ENCODE measurements around the gene BRIP1. TPM values are rescaled to one million over a fixed set of nuclear protein-coding genes. Genes with fewer than 3 reads are reported as not detected.

The BRIP1 gene
- polyA plus RNA-seq, 2 of the 4 experiments (the other 2 are of a cell fraction): 8.0 to 11.5 TPM

DNA sequence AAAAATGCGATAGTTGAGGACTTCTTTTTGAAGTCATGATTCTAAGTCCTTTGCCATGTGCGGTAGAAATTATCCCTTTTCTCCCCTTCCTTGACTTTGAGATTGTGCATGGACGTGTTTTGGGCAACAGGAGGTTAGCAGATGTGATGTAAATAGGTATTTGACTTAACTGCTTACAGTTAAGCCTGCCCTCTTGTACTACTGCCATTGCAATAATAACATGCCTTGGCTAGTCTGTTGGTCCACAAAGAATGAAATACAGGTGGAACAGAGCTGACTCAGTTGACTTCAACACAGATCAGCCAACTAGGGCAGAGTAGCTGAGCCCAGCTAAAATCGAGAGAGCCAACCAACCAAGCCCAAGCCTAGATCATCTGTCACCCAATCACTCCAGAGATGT, 125.5 kb downstream of the BRIP1 start:
- Histone ChIP-seq H3K4me2 (no peak overlapping the region), H3K4me1 (no peaks in the 10 kb centered on the region), H3K27ac (no peak overlapping the region), H3K9me3 (peaks cover 6% of the 10 kb centered on the region; the same call in 1 of the 3 replicates), H3K4me3 (no peak overlapping the region)
- POLR2A ChIA-PET: no interaction called here
- FAIRE-seq: no peak
- DNase-seq (ENCODE audit: low read depth in 1 of 2, low spot score in 1 of 2): no peak
- TF ChIP-seq NR3C1 (IDR thresholded peaks at IDR 0.05) (no peak), HDAC2 (IDR thresholded peaks at IDR 0.05) (no peak), PHF8 (IDR thresholded peaks at IDR 0.05; ENCODE audit: borderline replicate concordance, low read depth) (no peak), HEYL (CRISPR knock-in tag; IDR thresholded peaks at IDR 0.05) (no peak), MAFK (IDR thresholded peaks at IDR 0.05; ENCODE audit: partially characterized antibody) (no peak), CHD4 (IDR thresholded peaks at IDR 0.05; ENCODE audit: borderline replicate concordance) (no peak), HOXA7 (CRISPR knock-in tag; IDR thresholded peaks at IDR 0.05) (no peak), ESRRA (IDR thresholded peaks at IDR 0.05; ENCODE audit: borderline replicate concordance, low read length) (no peak), SREBF2 (IDR thresholded peaks at IDR 0.05) (no peak), RFX5 (IDR thresholded peaks at IDR 0.05) (no peak), MYC (IDR thresholded peaks at IDR 0.05; ENCODE audit: borderline replicate concordance, low read length) (no peak), NPAS2 (CRISPR knock-in tag; IDR thresholded peaks at IDR 0.05; ENCODE audit: borderline replicate concordance) (no peak), JUN (IDR thresholded peaks at IDR 0.05) (no peak), FOSL2 (IDR thresholded peaks at IDR 0.05) (no peak), FOSL2 (CRISPR knock-in tag; IDR thresholded peaks at IDR 0.05) (no peak)
- TF ChIP-seq, protein P1, sequence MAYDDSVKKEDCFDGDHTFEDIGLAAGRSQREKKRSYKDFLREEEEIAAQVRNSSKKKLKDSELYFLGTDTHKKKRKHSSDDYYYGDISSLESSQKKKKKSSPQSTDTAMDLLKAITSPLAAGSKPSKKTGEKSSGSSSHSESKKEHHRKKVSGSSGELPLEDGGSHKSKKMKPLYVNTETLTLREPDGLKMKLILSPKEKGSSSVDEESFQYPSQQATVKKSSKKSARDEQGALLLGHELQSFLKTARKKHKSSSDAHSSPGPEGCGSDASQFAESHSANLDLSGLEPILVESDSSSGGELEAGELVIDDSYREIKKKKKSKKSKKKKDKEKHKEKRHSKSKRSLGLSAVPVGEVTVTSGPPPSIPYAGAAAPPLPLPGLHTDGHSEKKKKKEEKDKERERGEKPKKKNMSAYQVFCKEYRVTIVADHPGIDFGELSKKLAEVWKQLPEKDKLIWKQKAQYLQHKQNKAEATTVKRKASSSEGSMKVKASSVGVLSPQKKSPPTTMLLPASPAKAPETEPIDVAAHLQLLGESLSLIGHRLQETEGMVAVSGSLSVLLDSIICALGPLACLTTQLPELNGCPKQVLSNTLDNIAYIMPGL (CRISPR knock-in tag; IDR thresholded peaks at IDR 0.05; ENCODE audit: borderline replicate concordance): no peak
- TF ChIP-seq, protein P2, sequence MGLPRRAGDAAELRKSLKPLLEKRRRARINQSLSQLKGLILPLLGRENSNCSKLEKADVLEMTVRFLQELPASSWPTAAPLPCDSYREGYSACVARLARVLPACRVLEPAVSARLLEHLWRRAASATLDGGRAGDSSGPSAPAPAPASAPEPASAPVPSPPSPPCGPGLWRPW (IDR thresholded peaks at IDR 0.05): no peak
- TF ChIP-seq, protein P3, sequence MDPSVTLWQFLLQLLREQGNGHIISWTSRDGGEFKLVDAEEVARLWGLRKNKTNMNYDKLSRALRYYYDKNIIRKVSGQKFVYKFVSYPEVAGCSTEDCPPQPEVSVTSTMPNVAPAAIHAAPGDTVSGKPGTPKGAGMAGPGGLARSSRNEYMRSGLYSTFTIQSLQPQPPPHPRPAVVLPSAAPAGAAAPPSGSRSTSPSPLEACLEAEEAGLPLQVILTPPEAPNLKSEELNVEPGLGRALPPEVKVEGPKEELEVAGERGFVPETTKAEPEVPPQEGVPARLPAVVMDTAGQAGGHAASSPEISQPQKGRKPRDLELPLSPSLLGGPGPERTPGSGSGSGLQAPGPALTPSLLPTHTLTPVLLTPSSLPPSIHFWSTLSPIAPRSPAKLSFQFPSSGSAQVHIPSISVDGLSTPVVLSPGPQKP (IDR thresholded peaks at IDR 0.05; ENCODE audit: low read depth, low read length): no peak
- TF ChIP-seq, protein P4, sequence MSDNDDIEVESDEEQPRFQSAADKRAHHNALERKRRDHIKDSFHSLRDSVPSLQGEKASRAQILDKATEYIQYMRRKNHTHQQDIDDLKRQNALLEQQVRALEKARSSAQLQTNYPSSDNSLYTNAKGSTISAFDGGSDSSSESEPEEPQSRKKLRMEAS (IDR thresholded peaks at IDR 0.05): no peak
- TF ChIP-seq, protein P5, sequence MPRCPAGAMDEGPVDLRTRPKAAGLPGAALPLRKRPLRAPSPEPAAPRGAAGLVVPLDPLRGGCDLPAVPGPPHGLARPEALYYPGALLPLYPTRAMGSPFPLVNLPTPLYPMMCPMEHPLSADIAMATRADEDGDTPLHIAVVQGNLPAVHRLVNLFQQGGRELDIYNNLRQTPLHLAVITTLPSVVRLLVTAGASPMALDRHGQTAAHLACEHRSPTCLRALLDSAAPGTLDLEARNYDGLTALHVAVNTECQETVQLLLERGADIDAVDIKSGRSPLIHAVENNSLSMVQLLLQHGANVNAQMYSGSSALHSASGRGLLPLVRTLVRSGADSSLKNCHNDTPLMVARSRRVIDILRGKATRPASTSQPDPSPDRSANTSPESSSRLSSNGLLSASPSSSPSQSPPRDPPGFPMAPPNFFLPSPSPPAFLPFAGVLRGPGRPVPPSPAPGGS (IDR thresholded peaks at IDR 0.05): no peak
- no peak for ATAC-seq
- CTCF ChIA-PET: no interaction called here
- 85% methylated on average over 4 of the region's 4 CpGs for WGBS (ENCODE audit: missing lambda C conversion rate)

DNA sequence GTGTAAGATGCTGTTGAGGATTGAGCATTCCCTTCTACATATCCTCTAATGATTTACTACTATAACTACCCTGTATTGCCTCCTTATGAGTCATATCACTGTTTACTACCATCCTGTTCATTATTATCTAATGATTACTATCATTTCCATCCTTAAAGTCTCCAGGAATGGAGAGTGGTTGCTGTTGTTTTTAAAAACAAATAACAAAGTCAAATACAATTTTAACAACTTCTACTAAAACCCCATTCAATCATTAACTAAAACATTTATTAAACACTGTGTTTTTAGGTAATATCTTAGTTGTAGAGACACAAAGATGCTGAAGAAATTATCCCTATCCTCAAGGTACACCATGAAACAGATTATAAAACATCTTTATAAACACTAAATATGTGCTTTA, 126.9 kb downstream of the BRIP1 start:
- H3K9me3 ChIP-seq: peaks cover 3% of the 10 kb centered on the region; the same call in 1 of the 3 replicates
- FAIRE-seq: no peak
- H3K27ac ChIP-seq: no peak overlapping the region
- ChIA-PET POLR2A (no interaction called here), CTCF (interaction anchor here (0.6 to 0.7 kb wide), 2 partner anchors 12 to 120 kb away, joined by 4 read pairs; no protein-coding TSS in a partner anchor)
- no peak for DNase-seq (ENCODE audit: low read depth in 1 of 2, low spot score in 1 of 2)
- TF ChIP-seq CEBPB (IDR thresholded peaks at IDR 0.05): no peak
- TF ChIP-seq FOSL2 (IDR thresholded peaks at IDR 0.05): no peak
- TF ChIP-seq FOSL2 (CRISPR knock-in tag; IDR thresholded peaks at IDR 0.05): no peak
- TF ChIP-seq, protein P6, sequence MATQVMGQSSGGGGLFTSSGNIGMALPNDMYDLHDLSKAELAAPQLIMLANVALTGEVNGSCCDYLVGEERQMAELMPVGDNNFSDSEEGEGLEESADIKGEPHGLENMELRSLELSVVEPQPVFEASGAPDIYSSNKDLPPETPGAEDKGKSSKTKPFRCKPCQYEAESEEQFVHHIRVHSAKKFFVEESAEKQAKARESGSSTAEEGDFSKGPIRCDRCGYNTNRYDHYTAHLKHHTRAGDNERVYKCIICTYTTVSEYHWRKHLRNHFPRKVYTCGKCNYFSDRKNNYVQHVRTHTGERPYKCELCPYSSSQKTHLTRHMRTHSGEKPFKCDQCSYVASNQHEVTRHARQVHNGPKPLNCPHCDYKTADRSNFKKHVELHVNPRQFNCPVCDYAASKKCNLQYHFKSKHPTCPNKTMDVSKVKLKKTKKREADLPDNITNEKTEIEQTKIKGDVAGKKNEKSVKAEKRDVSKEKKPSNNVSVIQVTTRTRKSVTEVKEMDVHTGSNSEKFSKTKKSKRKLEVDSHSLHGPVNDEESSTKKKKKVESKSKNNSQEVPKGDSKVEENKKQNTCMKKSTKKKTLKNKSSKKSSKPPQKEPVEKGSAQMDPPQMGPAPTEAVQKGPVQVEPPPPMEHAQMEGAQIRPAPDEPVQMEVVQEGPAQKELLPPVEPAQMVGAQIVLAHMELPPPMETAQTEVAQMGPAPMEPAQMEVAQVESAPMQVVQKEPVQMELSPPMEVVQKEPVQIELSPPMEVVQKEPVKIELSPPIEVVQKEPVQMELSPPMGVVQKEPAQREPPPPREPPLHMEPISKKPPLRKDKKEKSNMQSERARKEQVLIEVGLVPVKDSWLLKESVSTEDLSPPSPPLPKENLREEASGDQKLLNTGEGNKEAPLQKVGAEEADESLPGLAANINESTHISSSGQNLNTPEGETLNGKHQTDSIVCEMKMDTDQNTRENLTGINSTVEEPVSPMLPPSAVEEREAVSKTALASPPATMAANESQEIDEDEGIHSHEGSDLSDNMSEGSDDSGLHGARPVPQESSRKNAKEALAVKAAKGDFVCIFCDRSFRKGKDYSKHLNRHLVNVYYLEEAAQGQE (IDR thresholded peaks at IDR 0.05): no peak
- no peak for TF ChIP-seq RARB (CRISPR knock-in tag; IDR thresholded peaks at IDR 0.05)
- no peak for TF ChIP-seq EP300 (IDR thresholded peaks at IDR 0.05)
- no peak for TF ChIP-seq NR3C1 (IDR thresholded peaks at IDR 0.05)
- no peak for TF ChIP-seq CBX2 (IDR thresholded peaks at IDR 0.05; ENCODE audit: borderline replicate concordance, low read depth)
- no peak for TF ChIP-seq CHD2 (IDR thresholded peaks at IDR 0.05; ENCODE audit: low read length, partially characterized antibody)
- TF ChIP-seq, protein P7, sequence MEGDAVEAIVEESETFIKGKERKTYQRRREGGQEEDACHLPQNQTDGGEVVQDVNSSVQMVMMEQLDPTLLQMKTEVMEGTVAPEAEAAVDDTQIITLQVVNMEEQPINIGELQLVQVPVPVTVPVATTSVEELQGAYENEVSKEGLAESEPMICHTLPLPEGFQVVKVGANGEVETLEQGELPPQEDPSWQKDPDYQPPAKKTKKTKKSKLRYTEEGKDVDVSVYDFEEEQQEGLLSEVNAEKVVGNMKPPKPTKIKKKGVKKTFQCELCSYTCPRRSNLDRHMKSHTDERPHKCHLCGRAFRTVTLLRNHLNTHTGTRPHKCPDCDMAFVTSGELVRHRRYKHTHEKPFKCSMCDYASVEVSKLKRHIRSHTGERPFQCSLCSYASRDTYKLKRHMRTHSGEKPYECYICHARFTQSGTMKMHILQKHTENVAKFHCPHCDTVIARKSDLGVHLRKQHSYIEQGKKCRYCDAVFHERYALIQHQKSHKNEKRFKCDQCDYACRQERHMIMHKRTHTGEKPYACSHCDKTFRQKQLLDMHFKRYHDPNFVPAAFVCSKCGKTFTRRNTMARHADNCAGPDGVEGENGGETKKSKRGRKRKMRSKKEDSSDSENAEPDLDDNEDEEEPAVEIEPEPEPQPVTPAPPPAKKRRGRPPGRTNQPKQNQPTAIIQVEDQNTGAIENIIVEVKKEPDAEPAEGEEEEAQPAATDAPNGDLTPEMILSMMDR (IDR thresholded peaks at IDR 0.05): no peak
- no peak for TF ChIP-seq CHD4 (IDR thresholded peaks at IDR 0.05; ENCODE audit: borderline replicate concordance)
- no peaks in the 10 kb centered on the region for H3K4me1 ChIP-seq
- ATAC-seq: no peak
- no peak overlapping the region for H3K4me3 ChIP-seq
- no peak overlapping the region for H3K4me2 ChIP-seq
